Esophagus muscularis mucosa (tissue), 4 donors: ENCODE data around the gene SPAAR.

Experiments used
- CTCF ChIP-seq, 3 experiments: fragments of 200-600 bp in 2 of 3; fragments of 450-650 bp in 1 of 3; sonication (generic) in 2 of 3; IDR thresholded peaks; one replicate each; pipeline ENCODE4 v1.5.1; 2017 to 2019; ENCODE audit warnings: antibody characterized with exemption in 3 of 3, mild to moderate bottlenecking in 2 of 3, moderate library complexity in 1 of 3
- EP300 ChIP-seq: sonication (generic); formaldehyde crosslinking; IDR thresholded peaks from one replicate; pipeline ENCODE4 v1.6.1; 2017; ENCODE audit warnings: antibody characterized with exemption
- POLR2A ChIP-seq: fragments of 450-650 bp; IDR thresholded peaks from one replicate; pipeline ENCODE4 v1.6.1; 2017; ENCODE audit warnings: antibody characterized with exemption, moderate library complexity, mild to moderate bottlenecking, low read depth

GRCh38 chr9:35933550-35934067 lies 24.3 kb downstream of the SPAAR start:
- no peak for TF ChIP-seq POLR2A
- no peak for TF ChIP-seq CTCF (IDR thresholded peaks at IDR 0.05)
- no peak for TF ChIP-seq EP300
